ENCODE results near the gene ARMC7.
"Not testable (repeated sequence)": the region's sequence is repeated elsewhere in the genome, so short reads cannot be mapped to it uniquely, and the experiment has no call there.

Gene ARMC7

DNA sequence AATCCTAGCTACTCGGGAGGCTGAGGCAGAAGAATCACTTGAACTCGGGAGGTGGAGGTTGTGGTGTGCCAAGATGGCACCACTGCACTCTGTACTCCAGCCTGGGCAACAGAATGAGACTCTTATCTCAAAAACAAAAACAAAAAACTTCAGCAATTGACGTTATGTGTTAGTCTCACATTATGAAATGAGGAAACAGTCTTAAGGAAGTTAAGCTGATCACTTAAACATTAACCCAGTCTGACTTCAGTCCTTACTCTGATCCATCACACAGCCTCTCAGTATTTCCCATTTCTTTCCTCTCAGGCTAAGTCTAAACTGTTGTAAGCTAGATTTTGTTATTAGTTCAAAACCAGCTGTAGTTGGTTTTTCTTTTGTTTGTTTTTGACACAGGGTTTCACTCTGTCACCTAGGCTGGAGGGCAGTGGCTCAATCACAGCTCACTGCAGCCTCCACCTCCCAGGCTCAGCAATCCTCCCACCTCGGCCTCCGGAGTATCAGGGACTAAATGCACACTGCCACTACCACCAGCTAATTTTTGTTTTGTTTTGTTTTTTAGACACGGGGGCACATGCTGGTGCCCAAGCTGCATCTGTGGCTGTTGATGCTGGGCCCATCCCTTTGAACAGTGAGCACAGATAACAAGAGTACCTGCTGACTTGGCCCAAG, 38.2 kb downstream of the ARMC7 start:
- Histone ChIP-seq H3K27me3 (no peaks in the 10 kb centered on the region), H3K9me3 (no peaks in the 10 kb centered on the region), H3K4me1 (peaks cover 46% of the 10 kb centered on the region), H3K4me2 (no peak overlapping the region), H4K20me1 (peaks cover 99% of the 10 kb centered on the region), H3K9ac (no peak overlapping the region), H3K27ac (no peak overlapping the region), H3K36me3 (peaks cover 74% of the 10 kb centered on the region), H3K4me3 (no peak overlapping the region)
- no peak for TF ChIP-seq Cebpa-rat (IDR thresholded peaks at IDR 0.05)

DNA sequence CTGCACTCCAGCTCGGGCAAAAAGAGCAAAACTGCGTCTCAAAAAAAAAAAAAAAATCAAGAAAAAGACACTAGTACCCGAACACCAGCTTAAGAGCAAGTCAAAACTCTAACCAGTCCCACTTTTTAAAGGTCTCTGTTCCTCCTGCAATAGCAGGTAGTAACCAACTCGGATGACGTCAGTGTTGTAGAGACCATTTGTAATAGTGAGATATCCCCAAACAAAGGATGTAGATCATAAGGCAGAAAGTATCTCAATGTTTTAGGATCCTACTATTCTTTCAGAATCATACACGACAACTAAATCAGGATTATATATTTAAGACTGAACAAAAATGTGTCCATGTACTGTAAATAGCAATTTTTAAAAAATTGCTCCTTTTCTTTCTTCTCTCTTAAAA, 42.2 kb downstream of the ARMC7 start:
- H3K27me3 ChIP-seq: no peaks in the 10 kb centered on the region
- H3K4me3 ChIP-seq: peak overlapping the region; percentile 96
- peaks cover 53% of the 10 kb centered on the region for H3K4me1 ChIP-seq
- no peaks in the 10 kb centered on the region for H3K9me3 ChIP-seq
- H3K9ac ChIP-seq: peak overlapping the region; percentile 98
- peak overlapping the region; percentile 84 for H3K4me2 ChIP-seq
- H3K27ac ChIP-seq: peak overlapping the region; percentile 96; the same call in 1 of the 2 replicates
- H3K36me3 ChIP-seq: peaks cover 36% of the 10 kb centered on the region
- no peak for TF ChIP-seq Cebpa-rat (IDR thresholded peaks at IDR 0.05)
- H4K20me1 ChIP-seq: peaks cover 68% of the 10 kb centered on the region

DNA sequence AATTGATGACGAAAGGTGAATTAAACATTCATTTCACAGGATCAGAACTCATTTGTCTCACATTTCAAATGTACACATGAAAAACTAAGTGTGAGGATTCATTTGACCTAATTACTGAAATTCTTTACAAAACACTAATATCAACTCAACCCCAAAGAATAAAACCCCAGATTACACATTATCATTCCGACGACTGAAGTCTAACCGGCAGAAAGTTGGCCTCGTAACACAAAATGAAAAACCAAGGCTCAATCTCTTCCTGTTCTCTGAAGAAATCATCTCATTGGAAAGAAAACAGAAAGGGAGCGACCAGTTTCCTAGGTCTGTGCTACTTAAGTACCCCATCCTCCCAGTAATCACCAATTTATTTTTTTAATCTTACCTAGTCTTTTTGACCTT, 42.8 kb downstream of the ARMC7 start:
- Histone ChIP-seq H3K4me1 (peaks cover 53% of the 10 kb centered on the region), H3K9me3 (no peaks in the 10 kb centered on the region), H4K20me1 (peaks cover 63% of the 10 kb centered on the region), H3K4me2 (peak overlapping the region; percentile 84), H3K4me3 (peak overlapping the region; percentile 96), H3K9ac (peak overlapping the region; percentile 98), H3K36me3 (peaks cover 36% of the 10 kb centered on the region), H3K27me3 (no peaks in the 10 kb centered on the region), H3K27ac (peak overlapping the region; percentile 96)
- no peak for TF ChIP-seq Cebpa-rat (IDR thresholded peaks at IDR 0.05)

DNA sequence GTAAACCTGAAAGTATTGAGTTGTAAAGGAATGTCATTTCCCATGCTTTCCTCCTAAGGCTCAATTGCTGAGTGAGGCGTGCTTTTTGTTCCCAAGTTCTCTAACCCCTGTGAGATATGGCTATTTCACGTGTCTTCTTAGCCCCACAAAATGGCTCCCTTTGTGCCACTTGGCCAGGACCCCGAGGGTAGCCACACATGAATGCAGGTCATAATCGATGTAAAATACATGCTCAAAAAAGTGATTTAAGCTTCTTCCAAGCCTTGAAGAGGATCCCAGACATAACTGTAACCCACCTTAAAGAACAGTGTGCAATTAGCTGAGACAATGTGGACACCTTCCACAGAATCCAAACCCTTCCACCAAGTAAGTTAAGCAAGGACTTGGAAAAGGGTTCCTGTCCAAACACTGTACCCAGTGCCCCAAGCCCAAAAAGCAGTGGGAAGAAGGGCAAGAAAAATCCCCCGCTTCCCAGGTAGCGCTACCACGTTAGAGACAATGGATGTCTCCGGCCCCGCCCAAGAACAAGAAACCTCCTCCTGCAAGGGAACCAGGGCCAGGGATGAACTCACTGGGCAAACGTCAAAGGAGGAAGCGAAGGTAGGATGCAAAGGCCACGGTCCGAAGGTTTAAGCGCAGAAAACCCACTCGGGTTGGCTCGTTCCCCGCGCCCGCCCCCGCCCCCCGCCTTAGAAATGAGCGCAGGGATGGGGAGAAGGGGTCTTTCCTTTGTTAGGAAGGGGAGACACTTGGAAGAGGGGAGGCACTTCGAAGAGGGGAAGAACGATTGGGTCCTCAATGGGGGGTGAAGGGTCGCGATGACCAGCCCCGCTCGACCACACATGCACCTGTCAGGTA, 43.4 kb downstream of the ARMC7 start:
- H3K4me2 ChIP-seq: peak overlapping the region; percentile 84
- H3K4me3 ChIP-seq: peak overlapping the region; percentile 96
- peak overlapping the region; percentile 98 for H3K9ac ChIP-seq
- H3K27ac ChIP-seq: peak overlapping the region; percentile 96
- no peaks in the 10 kb centered on the region for H3K9me3 ChIP-seq
- no peaks in the 10 kb centered on the region for H3K27me3 ChIP-seq
- peaks cover 35% of the 10 kb centered on the region for H3K36me3 ChIP-seq
- TF ChIP-seq Cebpa-rat (IDR thresholded peaks at IDR 0.05): no peak
- peaks cover 53% of the 10 kb centered on the region for H3K4me1 ChIP-seq
- H4K20me1 ChIP-seq: peaks cover 56% of the 10 kb centered on the region

DNA sequence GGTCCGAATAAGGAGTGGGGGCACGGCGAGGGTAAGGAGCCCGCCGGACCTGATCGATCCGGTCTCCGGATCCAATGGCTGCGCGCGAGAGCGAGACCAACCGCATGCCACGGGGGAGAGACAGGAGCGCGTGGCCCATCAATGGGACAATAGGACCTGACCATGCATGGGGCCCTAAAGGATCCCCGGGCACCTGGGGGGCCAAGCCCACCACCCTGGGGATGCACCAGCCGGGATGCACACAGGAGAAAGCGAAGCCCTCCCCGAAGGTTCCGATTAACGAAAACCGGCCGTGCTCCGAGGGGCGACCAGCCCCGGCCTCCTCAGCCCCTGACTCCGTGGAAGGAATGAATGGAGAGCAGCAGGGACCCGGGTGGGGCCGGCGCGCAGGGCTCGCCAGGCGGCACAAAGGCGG, 44.0 kb downstream of the ARMC7 start:
- Histone ChIP-seq H3K4me3 (peak overlapping the region; percentile 96), H3K36me3 (peaks cover 35% of the 10 kb centered on the region), H3K27ac (peak overlapping the region; percentile 96), H3K4me2 (peak overlapping the region; percentile 84), H3K4me1 (peaks cover 53% of the 10 kb centered on the region), H3K9me3 (no peaks in the 10 kb centered on the region), H3K9ac (peak overlapping the region; percentile 98), H4K20me1 (peaks cover 50% of the 10 kb centered on the region), H3K27me3 (no peaks in the 10 kb centered on the region)
- no peak for TF ChIP-seq Cebpa-rat (IDR thresholded peaks at IDR 0.05)

DNA sequence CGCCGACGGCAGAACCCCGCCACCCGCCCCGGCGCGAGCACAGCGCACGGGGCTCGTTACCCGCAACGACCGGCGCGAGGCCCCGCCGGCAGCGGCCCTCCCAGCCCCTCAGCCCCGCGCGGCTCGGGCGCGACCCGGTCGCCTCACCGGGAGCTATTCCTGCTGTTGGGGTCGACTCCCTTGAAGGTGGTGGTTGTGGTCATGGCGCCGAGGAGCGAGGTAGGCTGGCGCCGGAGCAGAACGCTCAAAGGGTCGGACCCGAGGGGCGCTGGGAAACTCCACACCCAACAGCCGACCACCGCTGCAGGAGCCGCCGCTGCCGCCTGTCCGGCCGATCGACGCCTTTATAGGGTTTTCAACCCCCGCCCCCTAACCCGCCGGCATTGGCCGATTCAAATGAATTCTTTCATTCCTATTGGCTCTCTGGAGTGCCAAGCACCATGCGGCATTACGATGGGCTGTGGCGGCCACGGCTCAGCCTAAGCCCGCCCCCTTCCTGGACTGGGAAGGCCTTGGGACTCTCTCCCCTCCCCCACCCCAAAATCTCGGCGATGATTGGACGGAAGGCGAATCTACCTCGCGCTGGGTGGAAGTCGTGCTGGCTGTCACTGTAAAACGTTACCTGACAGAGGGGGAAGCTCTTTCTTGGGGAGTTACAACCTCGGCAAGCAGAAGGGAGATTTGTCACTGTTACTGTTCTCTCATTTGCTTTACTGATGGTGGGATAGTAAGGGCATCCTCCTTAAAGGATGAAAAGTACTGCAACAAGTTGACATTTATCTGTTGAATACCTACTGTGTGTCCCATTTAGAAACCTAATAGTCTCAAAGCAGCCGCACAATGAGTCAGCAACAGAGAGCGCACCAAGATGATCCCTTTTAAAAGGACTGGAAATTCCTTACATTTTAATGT, 44.7 kb downstream of the ARMC7 start, which contains the start of gene JPT1:
JPT1 (minus strand) TSS at position 318 of the 912 bp plus-strand sequence; CDS start at position 203, 115 bp downstream.
- H3K36me3 ChIP-seq: peaks cover 35% of the 10 kb centered on the region

DNA sequence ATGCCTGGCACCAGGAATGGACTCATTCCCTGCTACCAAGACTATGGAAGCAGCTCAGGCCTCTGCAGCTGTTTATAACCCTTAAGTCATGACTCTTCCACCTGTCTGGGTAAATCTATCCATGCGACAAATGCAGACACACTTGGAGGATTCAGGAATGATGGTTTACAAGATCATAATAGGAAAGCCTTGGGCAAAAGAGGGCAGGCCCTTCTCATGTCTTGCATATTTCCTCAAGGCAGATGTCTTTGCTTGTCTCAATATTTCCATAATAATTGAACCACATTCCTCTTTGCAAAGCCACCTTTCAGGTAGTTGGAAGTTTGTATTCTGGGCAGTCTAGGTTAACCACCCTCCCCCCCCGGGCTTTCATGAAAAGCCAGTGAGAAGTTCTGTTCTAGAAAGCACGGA, 45.4 kb downstream of the ARMC7 start:
- TF ChIP-seq Cebpa-rat (IDR thresholded peaks at IDR 0.05): no peak
- no peak overlapping the region for H3K9ac ChIP-seq
- peaks cover 39% of the 10 kb centered on the region for H3K4me1 ChIP-seq
- H3K36me3 ChIP-seq: peaks cover 39% of the 10 kb centered on the region
- H3K27me3 ChIP-seq: no peaks in the 10 kb centered on the region
- no peak overlapping the region for H3K4me3 ChIP-seq
- H3K27ac ChIP-seq: no peak overlapping the region
- H3K4me2 ChIP-seq: peak overlapping the region; percentile 86
- H4K20me1 ChIP-seq: peaks cover 36% of the 10 kb centered on the region
- H3K9me3 ChIP-seq: no peaks in the 10 kb centered on the region

More for the DNA sequence above, 44.7 kb downstream of the ARMC7 start, which contains the start of gene JPT1:
- no peaks in the 10 kb centered on the region for H3K9me3 ChIP-seq
- H3K27me3 ChIP-seq: no peaks in the 10 kb centered on the region
- peak within 1 kb of the TSS; percentile 98 for H3K9ac ChIP-seq
- TF ChIP-seq Cebpa-rat (IDR thresholded peaks at IDR 0.05): no peak
- peaks cover 46% of the 10 kb centered on the region for H3K4me1 ChIP-seq
- peak within 1 kb of the TSS; percentile 86 for H3K4me2 ChIP-seq
- peak within 1 kb of the TSS; percentile 96 for H3K27ac ChIP-seq
- H3K4me3 ChIP-seq: peak within 1 kb of the TSS; percentile 96
- peaks cover 43% of the 10 kb centered on the region for H4K20me1 ChIP-seq

DNA sequence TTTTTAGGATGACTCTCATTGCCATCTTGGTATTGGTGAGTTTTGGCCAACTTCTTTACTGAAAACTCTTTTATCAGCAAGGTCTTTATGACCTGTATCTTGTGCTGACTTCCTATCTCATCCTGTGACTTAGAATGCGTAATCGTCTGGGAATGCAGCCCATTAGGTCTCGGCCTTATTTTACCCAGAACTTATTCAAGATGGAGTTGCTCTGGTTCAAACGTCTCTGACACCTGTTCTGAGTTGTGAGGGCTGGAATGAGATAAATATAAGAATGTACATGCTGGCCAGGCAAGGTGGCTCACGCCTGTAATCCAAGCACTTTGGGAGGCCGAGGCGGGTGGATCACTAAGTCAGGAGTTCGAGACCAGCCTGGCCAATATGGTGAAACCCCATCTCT, 48.7 kb downstream of the ARMC7 start:
- peaks cover 12% of the 10 kb centered on the region for H3K4me1 ChIP-seq
- H3K27ac ChIP-seq, H4K20me1 ChIP-seq, H3K9me3 ChIP-seq, H3K4me3 ChIP-seq, H3K27me3 ChIP-seq, H3K4me2 ChIP-seq, H3K9ac ChIP-seq: not testable (repeated sequence)
- H3K36me3 ChIP-seq: peaks cover 61% of the 10 kb centered on the region
